ENCODE results near the gene IKZF5.
A peak's percentile ranks its signal among the peaks of the same experiment; 100 is the strongest.

IKZF5 gene

GRCh38 chr10:122995936-122996335, 12.7 kb downstream of the IKZF5 start:
- no peaks in the 10 kb centered on the region for H3K9me3 Mint-ChIP-seq
- H3K27me3 Mint-ChIP-seq (ENCODE audit: low read depth, poor library complexity): no peaks in the 10 kb centered on the region
- H3K4me1 Mint-ChIP-seq: peaks cover 20% of the 10 kb centered on the region
- no peak overlapping the region for H3K27ac Mint-ChIP-seq
- H3K36me3 Mint-ChIP-seq (ENCODE audit: low read depth): peaks cover 27% of the 10 kb centered on the region
- TF ChIP-seq CTCF (IDR thresholded peaks at IDR 0.05): no peak
- no peak for DNase-seq
- H3K4me3 Mint-ChIP-seq: no peak overlapping the region

- no peaks in the 10 kb centered on the region for H3K9me3 Mint-ChIP-seq
- H3K27ac Mint-ChIP-seq: no peak overlapping the region
- H3K27me3 Mint-ChIP-seq (ENCODE audit: low read depth, poor library complexity): no peaks in the 10 kb centered on the region
- H3K36me3 Mint-ChIP-seq (ENCODE audit: low read depth): peaks cover 24% of the 10 kb centered on the region
- peaks cover 13% of the 10 kb centered on the region for H3K4me1 Mint-ChIP-seq
- no peak for DNase-seq
- no peak overlapping the region for H3K4me3 Mint-ChIP-seq
- no peak for TF ChIP-seq CTCF (IDR thresholded peaks at IDR 0.05)
Measured at GRCh38 chr10:122993797-122994336, 14.7 kb downstream of the IKZF5 start.

GRCh38 chr10:122992031-122992585, 16.5 kb downstream of the IKZF5 start:
- H3K9me3 Mint-ChIP-seq: no peaks in the 10 kb centered on the region
- no peak overlapping the region for H3K4me3 Mint-ChIP-seq
- no peak for TF ChIP-seq CTCF (IDR thresholded peaks at IDR 0.05)
- peaks cover 24% of the 10 kb centered on the region for H3K36me3 Mint-ChIP-seq (ENCODE audit: low read depth)
- H3K27ac Mint-ChIP-seq: no peak overlapping the region
- no peak for DNase-seq
- no peaks in the 10 kb centered on the region for H3K27me3 Mint-ChIP-seq (ENCODE audit: low read depth, poor library complexity)
- H3K4me1 Mint-ChIP-seq: peaks cover 5% of the 10 kb centered on the region

DNA sequence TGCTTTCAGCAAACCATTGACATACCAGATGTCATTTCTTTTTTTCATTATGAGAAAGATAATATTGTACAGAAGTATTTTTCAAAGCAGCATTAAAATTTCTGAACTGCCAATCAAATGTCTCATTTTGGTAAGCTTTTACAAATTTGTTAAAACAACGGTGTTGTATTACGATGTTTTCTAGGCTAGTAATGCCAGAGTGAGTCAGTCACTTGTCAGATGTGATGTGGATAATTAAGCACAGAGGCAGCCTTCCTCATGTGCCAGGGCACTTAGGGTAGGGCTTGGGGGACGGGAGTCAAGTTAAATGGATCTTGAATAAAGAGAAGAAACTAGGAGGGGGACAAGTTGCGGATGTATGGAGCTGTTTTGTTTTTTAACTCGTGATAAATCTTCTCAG, 18.3 kb downstream of the IKZF5 start:
- peak overlapping the region; percentile 97 for H3K27ac Mint-ChIP-seq
- no peak for DNase-seq
- no peak for TF ChIP-seq CTCF (IDR thresholded peaks at IDR 0.05)

GRCh38 chr10:122988501-122988900, 20.1 kb downstream of the IKZF5 start:
- H3K36me3 Mint-ChIP-seq (ENCODE audit: low read depth): peaks cover 13% of the 10 kb centered on the region
- H3K27me3 Mint-ChIP-seq (ENCODE audit: low read depth, poor library complexity): no peaks in the 10 kb centered on the region
- no peak for DNase-seq
- no peak overlapping the region for H3K4me3 Mint-ChIP-seq
- H3K4me1 Mint-ChIP-seq: peaks cover 5% of the 10 kb centered on the region
- TF ChIP-seq CTCF (IDR thresholded peaks at IDR 0.05): no peak
- no peak overlapping the region for H3K27ac Mint-ChIP-seq
- H3K9me3 Mint-ChIP-seq: no peaks in the 10 kb centered on the region

More for the DNA sequence above, 18.3 kb downstream of the IKZF5 start:
- no peaks in the 10 kb centered on the region for H3K9me3 Mint-ChIP-seq
- H3K27me3 Mint-ChIP-seq (ENCODE audit: low read depth, poor library complexity): no peaks in the 10 kb centered on the region
- H3K4me1 Mint-ChIP-seq: peaks cover 5% of the 10 kb centered on the region
- peaks cover 18% of the 10 kb centered on the region for H3K36me3 Mint-ChIP-seq (ENCODE audit: low read depth)
- H3K4me3 Mint-ChIP-seq: no peak overlapping the region

GRCh38 chr10:122986335-122986734, 22.3 kb downstream of the IKZF5 start:
- H3K27me3 Mint-ChIP-seq (ENCODE audit: low read depth, poor library complexity): no peaks in the 10 kb centered on the region
- no peak for TF ChIP-seq CTCF (IDR thresholded peaks at IDR 0.05)
- H3K4me1 Mint-ChIP-seq: peaks cover 7% of the 10 kb centered on the region
- no peak overlapping the region for H3K4me3 Mint-ChIP-seq
- H3K36me3 Mint-ChIP-seq (ENCODE audit: low read depth): peaks cover 13% of the 10 kb centered on the region
- no peak for DNase-seq
- no peak overlapping the region for H3K27ac Mint-ChIP-seq
- no peaks in the 10 kb centered on the region for H3K9me3 Mint-ChIP-seq

Measured in nephron progenitor cell (in vitro differentiated cells).